Measurements from ENCODE around the gene FCRL6.

Gene FCRL6

DNA sequence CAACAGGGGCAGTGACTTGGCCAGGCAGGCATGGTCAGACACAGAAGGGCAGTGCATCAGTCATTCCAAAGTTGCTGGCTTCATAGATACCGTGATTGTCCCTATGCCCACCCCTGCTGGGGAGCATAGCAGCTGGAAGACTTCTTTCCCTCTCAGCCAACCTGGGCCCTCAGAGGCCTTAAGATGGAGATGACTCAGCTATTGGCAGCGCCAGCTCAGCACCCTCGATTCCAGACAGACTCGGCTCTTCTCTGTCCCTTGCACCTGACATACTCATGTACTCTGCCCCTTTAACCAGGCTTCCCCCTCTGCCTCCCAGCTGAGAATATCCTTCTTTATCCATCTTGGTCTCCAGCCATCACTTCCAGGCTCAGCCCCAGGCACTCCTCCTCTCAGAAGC is 41.3 kb downstream of the FCRL6 start:
- Histone ChIP-seq H3K27me3 (ENCODE audit: low read length) (no peaks in the 10 kb centered on the region), H3K4me3 (ENCODE audit: insufficient read depth, low read length, poor library complexity, severe bottlenecking) (no peak overlapping the region), H3K9ac (ENCODE audit: low read length) (no peak overlapping the region), H2AFZ (ENCODE audit: low read depth, low read length, severe bottlenecking) (no peak overlapping the region), H3K79me2 (ENCODE audit: insufficient read depth, low read length) (no peaks in the 10 kb centered on the region), H4K20me1 (ENCODE audit: low read depth, low read length) (no peaks in the 10 kb centered on the region), H3K9me3 (ENCODE audit: insufficient read depth, low read length) (no peaks in the 10 kb centered on the region), H3K36me3 (ENCODE audit: low read length) (no peaks in the 10 kb centered on the region), H3K4me2 (ENCODE audit: low read depth, low read length, poor library complexity, severe bottlenecking) (no peak overlapping the region), H3K27ac (ENCODE audit: low read depth, low read length) (no peak overlapping the region), H3K9me2 (replicated peaks; ENCODE audit: insufficient read depth, low read length) (no peaks in the 10 kb centered on the region), H3F3A (ENCODE audit: insufficient read depth) (no peaks in the 10 kb centered on the region)
- no peak for TF ChIP-seq CTCF (IDR thresholded peaks at IDR 0.05; ENCODE audit: insufficient read depth, low read length, poor library complexity, severe bottlenecking)
- TF ChIP-seq EZH2phosphoT487 (conservative IDR thresholded peaks at IDR 0.05; ENCODE audit: low read length), result no peak

- no peaks in the 10 kb centered on the region for H3K79me2 ChIP-seq (ENCODE audit: insufficient read depth, low read length)
- no peak for TF ChIP-seq EZH2phosphoT487 (conservative IDR thresholded peaks at IDR 0.05; ENCODE audit: low read length)
- H3K9me3 ChIP-seq (ENCODE audit: insufficient read depth, low read length), result no peaks in the 10 kb centered on the region
- H3K27ac ChIP-seq (ENCODE audit: low read depth, low read length), result no peak overlapping the region
- H3K4me2 ChIP-seq (ENCODE audit: low read depth, low read length, poor library complexity, severe bottlenecking), result no peak overlapping the region
- H3K27me3 ChIP-seq (ENCODE audit: low read length), result no peaks in the 10 kb centered on the region
- H3K9me2 ChIP-seq (replicated peaks; ENCODE audit: insufficient read depth, low read length), result no peaks in the 10 kb centered on the region
- no peak overlapping the region for H2AFZ ChIP-seq (ENCODE audit: low read depth, low read length, severe bottlenecking)
- no peaks in the 10 kb centered on the region for H3F3A ChIP-seq (ENCODE audit: insufficient read depth)
- no peaks in the 10 kb centered on the region for H4K20me1 ChIP-seq (ENCODE audit: low read depth, low read length)
- no peak overlapping the region for H3K4me3 ChIP-seq (ENCODE audit: insufficient read depth, low read length, poor library complexity, severe bottlenecking)
- no peak overlapping the region for H3K9ac ChIP-seq (ENCODE audit: low read length)
- H3K36me3 ChIP-seq (ENCODE audit: low read length), result no peaks in the 10 kb centered on the region
Observed at GRCh38 chr1:159845751-159846629, 43.8 kb downstream of the FCRL6 start.

- no peak overlapping the region for H3K4me3 ChIP-seq (ENCODE audit: insufficient read depth, low read length, poor library complexity, severe bottlenecking)
- no peaks in the 10 kb centered on the region for H3K9me2 ChIP-seq (replicated peaks; ENCODE audit: insufficient read depth, low read length)
- H3K27me3 ChIP-seq (ENCODE audit: low read length), result no peaks in the 10 kb centered on the region
- H3K79me2 ChIP-seq (ENCODE audit: insufficient read depth, low read length), result no peaks in the 10 kb centered on the region
- H3K27ac ChIP-seq (ENCODE audit: low read depth, low read length), result no peak overlapping the region
- H2AFZ ChIP-seq (ENCODE audit: low read depth, low read length, severe bottlenecking), result no peak overlapping the region
- no peak overlapping the region for H3K9ac ChIP-seq (ENCODE audit: low read length)
- H3F3A ChIP-seq (ENCODE audit: insufficient read depth), result no peaks in the 10 kb centered on the region
- no peaks in the 10 kb centered on the region for H4K20me1 ChIP-seq (ENCODE audit: low read depth, low read length)
- no peak overlapping the region for H3K4me2 ChIP-seq (ENCODE audit: low read depth, low read length, poor library complexity, severe bottlenecking)
- H3K9me3 ChIP-seq (ENCODE audit: insufficient read depth, low read length), result no peaks in the 10 kb centered on the region
- H3K36me3 ChIP-seq (ENCODE audit: low read length), result no peaks in the 10 kb centered on the region
- TF ChIP-seq CTCF (IDR thresholded peaks at IDR 0.05; ENCODE audit: insufficient read depth, low read length, poor library complexity, severe bottlenecking) (no peak), EZH2phosphoT487 (conservative IDR thresholded peaks at IDR 0.05; ENCODE audit: low read length) (no peak)
Observed at GRCh38 chr1:159847231-159847630, 45.1 kb downstream of the FCRL6 start.

DNA sequence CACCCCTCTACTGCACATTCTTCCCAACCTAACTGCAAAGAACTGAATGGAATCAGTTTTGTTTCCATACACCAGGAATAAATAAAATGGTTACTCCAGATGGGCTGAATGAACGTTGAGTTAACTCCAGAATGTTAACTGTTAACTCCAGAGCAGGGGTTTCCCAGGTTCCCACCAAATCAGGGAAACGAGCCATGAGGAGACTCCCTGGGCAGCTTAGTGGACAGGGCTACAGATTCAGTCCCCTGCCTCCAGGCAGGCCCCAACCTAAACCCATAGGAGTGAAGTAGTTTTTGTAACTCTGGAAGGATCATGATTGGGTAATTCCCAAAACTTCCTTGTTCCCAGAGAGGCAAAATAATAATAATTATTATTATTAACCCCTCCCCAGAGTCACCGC is 46.2 kb downstream of the FCRL6 start:
- Histone ChIP-seq H2AFZ (ENCODE audit: low read depth, low read length, severe bottlenecking) (no peak overlapping the region), H3K36me3 (ENCODE audit: low read length) (no peaks in the 10 kb centered on the region), H3K9ac (ENCODE audit: low read length) (no peak overlapping the region), H3K4me2 (ENCODE audit: low read depth, low read length, poor library complexity, severe bottlenecking) (no peak overlapping the region), H3K27me3 (ENCODE audit: low read length) (no peaks in the 10 kb centered on the region), H3K9me3 (ENCODE audit: insufficient read depth, low read length) (no peaks in the 10 kb centered on the region), H4K20me1 (ENCODE audit: low read depth, low read length) (no peaks in the 10 kb centered on the region), H3K27ac (ENCODE audit: low read depth, low read length) (no peak overlapping the region), H3K79me2 (ENCODE audit: insufficient read depth, low read length) (no peaks in the 10 kb centered on the region), H3K4me3 (ENCODE audit: insufficient read depth, low read length, poor library complexity, severe bottlenecking) (no peak overlapping the region), H3F3A (ENCODE audit: insufficient read depth) (no peaks in the 10 kb centered on the region), H3K9me2 (replicated peaks; ENCODE audit: insufficient read depth, low read length) (no peaks in the 10 kb centered on the region)
- TF ChIP-seq CTCF (IDR thresholded peaks at IDR 0.05; ENCODE audit: insufficient read depth, low read length, poor library complexity, severe bottlenecking), result no peak
- no peak for TF ChIP-seq EZH2phosphoT487 (conservative IDR thresholded peaks at IDR 0.05; ENCODE audit: low read length)
